Measurements from ENCODE around the gene PCK2. TPM values are rescaled to one million over a fixed set of nuclear protein-coding genes. Genes with fewer than 3 reads are reported as not detected.

PCK2 gene
- total and polyA plus RNA-seq, 4 donors: 8.9 to 91.7 (median 38.2) TPM

GRCh38 chr14:24085215-24085614, 8.9 kb upstream of the PCK2 start:
- Histone ChIP-seq H3K4me1 (ENCODE audit: control insufficient read depth in 5 of 5, insufficient read depth in 5 of 5, low read length in 5 of 5) (peaks cover 0 to 9% (median 3%) of the 10 kb centered on the region in 5 donors), H3K9me3 (ENCODE audit: control insufficient read depth in 4 of 4, insufficient read depth in 3 of 4, low read length in 3 of 4) (no peaks in the 10 kb centered on the region), H3K4me3 (no peak overlapping the region), H3K36me3 (ENCODE audit: control insufficient read depth in 4 of 4, insufficient read depth in 4 of 4, low read length in 4 of 4) (no peaks in the 10 kb centered on the region), H3K27ac (ENCODE audit: low read depth in 1 of 2, low read length in 1 of 2) (no peak overlapping the region), H3K9ac (ENCODE audit: insufficient read depth in 1 of 2, low read length in 2 of 2) (no peak overlapping the region), H3K27me3 (ENCODE audit: control insufficient read depth in 3 of 3, insufficient read depth in 3 of 3, low read length in 2 of 3) (peaks cover 0 to 7% (median 1%) of the 10 kb centered on the region in 3 donors)
- TF ChIP-seq, protein P1, sequence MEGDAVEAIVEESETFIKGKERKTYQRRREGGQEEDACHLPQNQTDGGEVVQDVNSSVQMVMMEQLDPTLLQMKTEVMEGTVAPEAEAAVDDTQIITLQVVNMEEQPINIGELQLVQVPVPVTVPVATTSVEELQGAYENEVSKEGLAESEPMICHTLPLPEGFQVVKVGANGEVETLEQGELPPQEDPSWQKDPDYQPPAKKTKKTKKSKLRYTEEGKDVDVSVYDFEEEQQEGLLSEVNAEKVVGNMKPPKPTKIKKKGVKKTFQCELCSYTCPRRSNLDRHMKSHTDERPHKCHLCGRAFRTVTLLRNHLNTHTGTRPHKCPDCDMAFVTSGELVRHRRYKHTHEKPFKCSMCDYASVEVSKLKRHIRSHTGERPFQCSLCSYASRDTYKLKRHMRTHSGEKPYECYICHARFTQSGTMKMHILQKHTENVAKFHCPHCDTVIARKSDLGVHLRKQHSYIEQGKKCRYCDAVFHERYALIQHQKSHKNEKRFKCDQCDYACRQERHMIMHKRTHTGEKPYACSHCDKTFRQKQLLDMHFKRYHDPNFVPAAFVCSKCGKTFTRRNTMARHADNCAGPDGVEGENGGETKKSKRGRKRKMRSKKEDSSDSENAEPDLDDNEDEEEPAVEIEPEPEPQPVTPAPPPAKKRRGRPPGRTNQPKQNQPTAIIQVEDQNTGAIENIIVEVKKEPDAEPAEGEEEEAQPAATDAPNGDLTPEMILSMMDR (IDR thresholded peaks at IDR 0.05; ENCODE audit: control extremely low read depth, extremely low read depth): no peak
- DNase-seq (no peak), ATAC-seq (ENCODE audit: insufficient read depth, low FRiP score) (no peak)
- 93 to 97% methylated on average over 3 of the region's 3 CpGs for WGBS, 2 donors

DNA sequence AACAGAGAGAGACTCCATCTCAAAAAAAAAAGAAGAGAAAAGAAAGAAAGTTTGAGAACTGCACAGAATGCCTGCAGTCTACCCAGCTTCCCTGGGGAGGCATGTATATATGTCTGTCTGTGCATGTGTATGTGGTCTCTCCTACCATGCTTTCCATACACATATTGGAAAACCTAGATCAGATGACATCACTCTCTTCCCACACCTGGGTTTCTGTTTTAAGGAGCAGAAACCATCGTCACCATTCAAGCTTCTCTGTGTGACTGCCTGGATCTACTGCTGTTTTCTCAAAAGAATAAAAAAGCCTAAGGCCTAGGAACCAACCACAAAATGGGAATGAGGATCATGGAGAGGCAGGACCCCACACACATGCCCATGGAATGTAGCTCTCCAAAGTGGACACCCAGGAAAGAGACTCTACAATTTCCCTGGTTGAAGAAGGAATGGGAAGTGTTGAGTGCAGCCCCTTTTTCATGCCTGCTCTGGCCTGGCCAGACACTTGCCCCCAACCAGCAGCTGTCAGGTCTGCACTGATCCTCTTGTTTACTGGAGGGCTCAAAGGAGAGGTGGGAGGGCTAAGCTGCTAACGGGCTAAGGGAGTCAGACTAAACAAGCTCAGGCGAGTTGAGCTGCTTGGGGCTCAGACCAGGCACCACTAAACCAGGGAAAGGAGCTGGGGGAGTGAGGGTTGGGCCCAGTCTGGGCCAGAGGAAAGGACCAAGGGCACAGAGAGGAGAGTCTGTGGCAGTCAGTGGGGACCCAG, 7.7 kb upstream of the PCK2 start:
- no peak overlapping the region for H3K4me3 ChIP-seq
- no peak overlapping the region for H3K9ac ChIP-seq (ENCODE audit: insufficient read depth in 1 of 2, low read length in 2 of 2)
- H3K27ac ChIP-seq (ENCODE audit: low read depth in 1 of 2, low read length in 1 of 2): no peak overlapping the region
- TF ChIP-seq, protein P1 (IDR thresholded peaks at IDR 0.05; ENCODE audit: control extremely low read depth, extremely low read depth): no peak
- H3K4me1 ChIP-seq (ENCODE audit: control insufficient read depth in 5 of 5, insufficient read depth in 5 of 5, low read length in 5 of 5): peaks cover 0 to under 1% (median 0%) of the 10 kb centered on the region in 5 donors
- 83 to 87% methylated on average over 3 of the region's 3 CpGs for WGBS, 2 donors
- H3K36me3 ChIP-seq (ENCODE audit: control insufficient read depth in 4 of 4, insufficient read depth in 4 of 4, low read length in 4 of 4): no peaks in the 10 kb centered on the region
- H3K9me3 ChIP-seq (ENCODE audit: control insufficient read depth in 4 of 4, insufficient read depth in 3 of 4, low read length in 3 of 4): no peaks in the 10 kb centered on the region
- DNase-seq (no peak), ATAC-seq (ENCODE audit: insufficient read depth, low FRiP score) (no peak)
- peaks cover 0 to 7% (median 0%) of the 10 kb centered on the region in 3 donors for H3K27me3 ChIP-seq (ENCODE audit: control insufficient read depth in 3 of 3, insufficient read depth in 3 of 3, low read length in 2 of 3)

GRCh38 chr14:24087004-24087403, 7.1 kb upstream of the PCK2 start:
- Histone ChIP-seq H3K4me1 (ENCODE audit: control insufficient read depth in 5 of 5, insufficient read depth in 5 of 5, low read length in 5 of 5) (no peaks in the 10 kb centered on the region), H3K4me3 (no peak overlapping the region), H3K9ac (ENCODE audit: insufficient read depth in 1 of 2, low read length in 2 of 2) (no peak overlapping the region), H3K9me3 (ENCODE audit: control insufficient read depth in 4 of 4, insufficient read depth in 3 of 4, low read length in 3 of 4) (no peaks in the 10 kb centered on the region), H3K27ac (ENCODE audit: low read depth in 1 of 2, low read length in 1 of 2) (no peak overlapping the region), H3K36me3 (ENCODE audit: control insufficient read depth in 4 of 4, insufficient read depth in 4 of 4, low read length in 4 of 4) (no peaks in the 10 kb centered on the region), H3K27me3 (ENCODE audit: control insufficient read depth in 3 of 3, insufficient read depth in 3 of 3, low read length in 2 of 3) (peaks cover 0 to 7% (median 0%) of the 10 kb centered on the region in 3 donors)
- no peak for DNase-seq
- TF ChIP-seq, protein P1 (IDR thresholded peaks at IDR 0.05; ENCODE audit: control extremely low read depth, extremely low read depth): no peak
- WGBS, 2 donors: 81 to 87% methylated on average over 1 of the region's 1 CpG
- no peak for ATAC-seq (ENCODE audit: insufficient read depth, low FRiP score)

All from lung (tissue), 12 donors.